Subcutaneous abdominal adipose tissue (tissue), 5 donors: Measurements from ENCODE around the gene THOC7.

ENCODE experiments used
- H3K27ac ChIP-seq: one replicate; pipeline ENCODE4 v1.7.0; 2013; ENCODE audit warnings: low read depth, mild to moderate bottlenecking, inconsistent platforms, low read length, moderate library complexity
- H3K27me3 ChIP-seq, 5 donors: one replicate each; pipeline ENCODE4 v1.7.0; 2013; ENCODE audit warnings: low read length in 5 of 5, inconsistent platforms in 1 of 5; ENCODE audit not compliant: control insufficient read depth in 5 of 5, insufficient read depth in 4 of 5
- H3K36me3 ChIP-seq, 5 donors: one replicate each; pipeline ENCODE4 v1.7.0; 2013; ENCODE audit warnings: low read length in 5 of 5; ENCODE audit not compliant: control insufficient read depth in 5 of 5, insufficient read depth in 5 of 5
- H3K4me1 ChIP-seq, 5 donors: one replicate each; pipeline ENCODE4 v1.7.0; 2013; ENCODE audit warnings: low read length in 5 of 5, mild to moderate bottlenecking in 3 of 5, moderate library complexity in 1 of 5; ENCODE audit not compliant: control insufficient read depth in 5 of 5, insufficient read depth in 5 of 5
- H3K4me3 ChIP-seq, 5 donors: one replicate each; pipeline ENCODE4 v1.7.0; 2013; ENCODE audit warnings: low read length in 5 of 5, low read depth in 1 of 5
- H3K9ac ChIP-seq, 5 donors: one replicate each; pipeline ENCODE4 v1.7.0; 2013; ENCODE audit warnings: low read length in 5 of 5, mild to moderate bottlenecking in 4 of 5, moderate library complexity in 3 of 5
- H3K9me3 ChIP-seq, 5 donors: one replicate each; pipeline ENCODE4 v1.7.0; 2013; ENCODE audit warnings: low read length in 5 of 5; ENCODE audit not compliant: control insufficient read depth in 5 of 5
- donor health status: healthy.
- donor health status: healthy.
- donor health status: healthy.
- donor health status: healthy.
- donor health status: healthy.

The THOC7 gene

GRCh38 chr3:63863150-63864007 lies at the start of gene THOC7, which contains the start of gene ATXN7:
Gene THOC7 (minus strand): TSS chr3:63863805. CDS start chr3:63863790, 15 bp downstream.
Gene ATXN7 (plus strand): TSS chr3:63863867. CDS start chr3:63912599, 48,732 bp downstream.
- H3K4me1 ChIP-seq, result peaks cover 0 to 22% (median 16%) of the 10 kb centered on the region in 5 donors
- H3K4me3 ChIP-seq, result peak within 1 kb of the TSS; percentile 74 to 90 (median 84)
- H3K36me3 ChIP-seq, result no peaks in the 10 kb centered on the region
- no peaks in the 10 kb centered on the region for H3K27me3 ChIP-seq
- H3K9ac ChIP-seq, result peak within 1 kb of the TSS; percentile 32 to 95 (median 91)
- H3K9me3 ChIP-seq, result no peaks in the 10 kb centered on the region
- peak within 1 kb of the TSS; percentile 81 for H3K27ac ChIP-seq

GRCh38 chr3:63912768-63913588 lies 49.4 kb upstream of the THOC7 start:
- H3K4me1 ChIP-seq, result peaks cover 0 to 37% (median 26%) of the 10 kb centered on the region in 5 donors
- no peaks in the 10 kb centered on the region for H3K27me3 ChIP-seq
- H3K9me3 ChIP-seq, result no peaks in the 10 kb centered on the region
- H3K9ac ChIP-seq, result peak overlapping the region; percentile 41 to 72 (median 68)
- H3K27ac ChIP-seq, result peak overlapping the region; percentile 55
- peaks cover 0 to 20% (median 11%) of the 10 kb centered on the region in 5 donors for H3K36me3 ChIP-seq
- peak overlapping the region; percentile 70 to 81 (median 77) for H3K4me3 ChIP-seq

- Histone ChIP-seq H3K27ac (peak within 1 kb of the TSS; percentile 89), H3K4me1 (peaks cover 0 to 33% (median 26%) of the 10 kb centered on the region in 5 donors), H3K9me3 (no peaks in the 10 kb centered on the region), H3K36me3 (peaks cover 0 to 14% (median 5%) of the 10 kb centered on the region in 5 donors), H3K9ac (peak within 1 kb of the TSS; percentile 48 to 93 (median 77)), H3K27me3 (no peaks in the 10 kb centered on the region), H3K4me3 (peak within 1 kb of the TSS; percentile 70 to 89 (median 77))
Measured at GRCh38 chr3:63911873-63912767, 48.5 kb upstream of the THOC7 start, which contains the start of gene SCAANT1. Gene SCAANT1 (minus strand): TSS chr3:63912383.

GRCh38 chr3:63911509-63911872 lies 47.9 kb upstream of the THOC7 start:
- peak overlapping the region; percentile 89 for H3K27ac ChIP-seq
- H3K9ac ChIP-seq, result peak overlapping the region; percentile 48 to 93 (median 77)
- H3K4me3 ChIP-seq, result peak overlapping the region; percentile 60 to 89 (median 77)
- H3K9me3 ChIP-seq, result no peaks in the 10 kb centered on the region
- no peaks in the 10 kb centered on the region for H3K27me3 ChIP-seq
- peaks cover 0 to 33% (median 26%) of the 10 kb centered on the region in 5 donors for H3K4me1 ChIP-seq
- H3K36me3 ChIP-seq, result peaks cover 0 to 8% (median 4%) of the 10 kb centered on the region in 5 donors

GRCh38 chr3:63910891-63911290 lies 47.3 kb upstream of the THOC7 start:
- peak overlapping the region in 4 of 5 donors; percentile 60 to 81 (median 74) for H3K4me3 ChIP-seq
- no peaks in the 10 kb centered on the region for H3K9me3 ChIP-seq
- H3K27ac ChIP-seq, result peak overlapping the region; percentile 89
- H3K9ac ChIP-seq, result peak overlapping the region in 2 of 5 donors; percentile 75 to 77
- H3K36me3 ChIP-seq, result peaks cover under 1 to 7% (median 2%) of the 10 kb centered on the region in 5 donors
- peaks cover 0 to 33% (median 26%) of the 10 kb centered on the region in 5 donors for H3K4me1 ChIP-seq
- no peaks in the 10 kb centered on the region for H3K27me3 ChIP-seq

GRCh38 chr3:63910001-63910400 lies 46.4 kb upstream of the THOC7 start:
- Histone ChIP-seq H3K27ac (no peak overlapping the region), H3K4me1 (peaks cover 0 to 33% (median 26%) of the 10 kb centered on the region in 5 donors)

GRCh38 chr3:63909431-63909830 lies 45.8 kb upstream of the THOC7 start:
- H3K9me3 ChIP-seq, result no peaks in the 10 kb centered on the region
- no peak overlapping the region for H3K27ac ChIP-seq
- no peak overlapping the region for H3K9ac ChIP-seq
- peaks cover 0 to 6% (median 0%) of the 10 kb centered on the region in 5 donors for H3K36me3 ChIP-seq
- no peaks in the 10 kb centered on the region for H3K27me3 ChIP-seq
- no peak overlapping the region for H3K4me3 ChIP-seq
- peaks cover 0 to 32% (median 24%) of the 10 kb centered on the region in 5 donors for H3K4me1 ChIP-seq

More at GRCh38 chr3:63910001-63910400, 46.4 kb upstream of the THOC7 start:
- no peak overlapping the region for H3K4me3 ChIP-seq
- no peak overlapping the region for H3K9ac ChIP-seq
- H3K9me3 ChIP-seq, result no peaks in the 10 kb centered on the region
- peaks cover 0 to 4% (median 0%) of the 10 kb centered on the region in 5 donors for H3K36me3 ChIP-seq
- no peaks in the 10 kb centered on the region for H3K27me3 ChIP-seq

- Histone ChIP-seq H3K27ac (no peak overlapping the region), H3K36me3 (peaks cover 0 to 6% (median 0%) of the 10 kb centered on the region in 5 donors), H3K9ac (no peak overlapping the region), H3K9me3 (no peaks in the 10 kb centered on the region), H3K4me3 (no peak overlapping the region), H3K27me3 (no peaks in the 10 kb centered on the region), H3K4me1 (peaks cover 0 to 25% (median 18%) of the 10 kb centered on the region in 5 donors)
Measured at GRCh38 chr3:63908776-63909175, 45.2 kb upstream of the THOC7 start.
